WTC11 (cell line): ENCODE data around the gene ATXN2L. TPM values are rescaled to one million over a fixed set of nuclear protein-coding genes. Genes with fewer than 3 reads are reported as not detected.

Experiments
- ATAC-seq: fragments of 200-7000 bp; cut with Tn5 transposase; 2 replicates; pipeline ENCODE4 v1.10.0; 2021; ENCODE audit warnings: mild to moderate bottlenecking, moderate library complexity
- CTCF ChIA-PET: fragments of 300-600 bp; sonication (Branson Sonifier 250); formaldehyde crosslinking; loops from one replicate; lab custom pipeline; 2021; ENCODE audit warnings: antibody characterized with exemption; lab: Charles Lee
- POLR2A ChIA-PET: fragments of 350-600 bp; sonication (Branson Sonifier 250); formaldehyde crosslinking; loops from one replicate; lab custom pipeline; 2021; ENCODE audit warnings: antibody characterized with exemption; lab: Charles Lee
- DNase-seq: peaks from one replicate; pipeline ENCODE4 v3.0.0; 2021; ENCODE audit warnings: low spot score
- H3K27ac Mint-ChIP-seq: 2 replicates; pipeline ENCODE4 v1.8.0; 2021; ENCODE audit warnings: mixed read lengths
- H3K27me3 Mint-ChIP-seq: 2 replicates; pipeline ENCODE4 v1.8.0; 2021; ENCODE audit warnings: low read depth, mild to moderate bottlenecking, moderate library complexity, mixed read lengths
- H3K36me3 Mint-ChIP-seq: 2 replicates; pipeline ENCODE4 v1.8.0; 2021; ENCODE audit warnings: mixed read lengths
- H3K4me1 Mint-ChIP-seq: 2 replicates; pipeline ENCODE4 v1.8.0; 2022; ENCODE audit warnings: mixed read lengths
- H3K4me3 Mint-ChIP-seq: 2 replicates; pipeline ENCODE4 v1.8.0; 2021; ENCODE audit warnings: mild to moderate bottlenecking, moderate library complexity, mixed read lengths
- H3K9me3 Mint-ChIP-seq: 2 replicates; pipeline ENCODE4 v1.8.0; 2021; ENCODE audit warnings: mixed read lengths
- CBFB ChIP-seq: sonication (generic); formaldehyde crosslinking; IDR thresholded peaks from 2 replicates; pipeline ENCODE4 v1.8.1; 2022; ENCODE audit warnings: mild to moderate bottlenecking, low read depth, missing genetic modification reagents
- CREM ChIP-seq: sonication (generic); formaldehyde crosslinking; IDR thresholded peaks from 2 replicates; pipeline ENCODE4 v1.8.1; 2022; ENCODE audit warnings: mild to moderate bottlenecking, missing genetic modification reagents, moderate library complexity
- EMX1 ChIP-seq: fragments of 250-450 bp; sonication (Bioruptor Pico); IDR thresholded peaks from 2 replicates; pipeline ENCODE4 v1.8.0; 2021; ENCODE audit warnings: mild to moderate bottlenecking
- ESRRA ChIP-seq: sonication (generic); formaldehyde crosslinking; IDR thresholded peaks from 2 replicates; pipeline ENCODE4 v1.8.1; 2022; ENCODE audit warnings: mild to moderate bottlenecking, missing genetic modification reagents, borderline replicate concordance
- ETV6 ChIP-seq: sonication (generic); formaldehyde crosslinking; IDR thresholded peaks from 2 replicates; pipeline ENCODE4 v1.8.1; 2022; ENCODE audit warnings: mild to moderate bottlenecking, missing genetic modification reagents
- FOXK1 ChIP-seq: sonication (generic); formaldehyde crosslinking; IDR thresholded peaks from 2 replicates; pipeline ENCODE4 v1.8.0; 2022; ENCODE audit warnings: mild to moderate bottlenecking, moderate library complexity, missing genetic modification reagents
- FOXP1 ChIP-seq: sonication (generic); formaldehyde crosslinking; IDR thresholded peaks from 2 replicates; pipeline ENCODE4 v1.8.0; 2022; ENCODE audit warnings: missing genetic modification reagents, mild to moderate bottlenecking, moderate library complexity, borderline replicate concordance
- GRHL2 ChIP-seq: fragments of 250-450 bp; sonication (Bioruptor Pico); IDR thresholded peaks from 2 replicates; pipeline ENCODE4 v1.8.0; 2022; ENCODE audit warnings: mild to moderate bottlenecking, moderate library complexity; ENCODE audit not compliant: insufficient replicate concordance, severe bottlenecking
- HMGA2 ChIP-seq: fragments of 250-450 bp; sonication (Bioruptor Pico); IDR thresholded peaks from 2 replicates; pipeline ENCODE4 v1.4.0; 2021; ENCODE audit warnings: mild to moderate bottlenecking, moderate library complexity
- NFE2L1 ChIP-seq: sonication (generic); formaldehyde crosslinking; IDR thresholded peaks from 2 replicates; pipeline ENCODE4 v1.8.1; 2023; ENCODE audit warnings: missing genetic modification reagents
- NFYB ChIP-seq: sonication (generic); formaldehyde crosslinking; conservative IDR thresholded peaks from 2 replicates; pipeline ENCODE4 v1.8.0; 2022; ENCODE audit warnings: low read depth, missing genetic modification reagents
- NR3C1 ChIP-seq: sonication (generic); formaldehyde crosslinking; conservative IDR thresholded peaks from 2 replicates; pipeline ENCODE4 v1.8.1; 2023; ENCODE audit warnings: low read depth, mild to moderate bottlenecking, missing genetic modification reagents
- OVOL2 ChIP-seq: fragments of 250-450 bp; sonication (Bioruptor Pico); IDR thresholded peaks from 2 replicates; pipeline ENCODE4 v1.9.0; 2021; ENCODE audit warnings: mild to moderate bottlenecking, borderline replicate concordance
- PRRX2 ChIP-seq: fragments of 250-450 bp; sonication (Bioruptor Pico); IDR thresholded peaks from 2 replicates; pipeline ENCODE4 v1.8.0; 2021; ENCODE audit warnings: mild to moderate bottlenecking
- RORB ChIP-seq: fragments of 250-450 bp; sonication (Bioruptor Pico); IDR thresholded peaks from 2 replicates; pipeline ENCODE4 v1.9.0; 2021; ENCODE audit warnings: mild to moderate bottlenecking
- SP1 ChIP-seq: sonication (generic); formaldehyde crosslinking; conservative IDR thresholded peaks from 2 replicates; pipeline ENCODE4 v1.8.1; 2022; ENCODE audit warnings: missing genetic modification reagents
- TCF7 ChIP-seq: sonication (generic); formaldehyde crosslinking; IDR thresholded peaks from 2 replicates; pipeline ENCODE4 v1.8.0; 2022; ENCODE audit warnings: mild to moderate bottlenecking, low read depth, missing genetic modification reagents, moderate library complexity
- ZNF317 ChIP-seq: sonication (generic); formaldehyde crosslinking; IDR thresholded peaks from 2 replicates; pipeline ENCODE4 v1.8.1; 2023; ENCODE audit warnings: low read depth, mild to moderate bottlenecking, moderate library complexity, missing genetic modification reagents, borderline replicate concordance
- ZNF416 ChIP-seq: fragments of 250-450 bp; sonication (Bioruptor Pico); IDR thresholded peaks from 2 replicates; pipeline ENCODE4 v1.9.0; 2021; ENCODE audit warnings: mild to moderate bottlenecking, inconsistent platforms
- ZNF671 ChIP-seq: fragments of 250-450 bp; sonication (Bioruptor Pico); IDR thresholded peaks from 2 replicates; pipeline ENCODE4 v1.8.0; 2021; ENCODE audit warnings: mild to moderate bottlenecking
- total RNA-seq: library from RNA; stranded (reverse); gene quantifications from 3 replicates; pipeline ENCODE4 v1.2.3, GENCODE V29; 2021
- TF ChIP-seq, protein P1 (sequence below): fragments of 250-450 bp; sonication (Bioruptor Pico); conservative IDR thresholded peaks from 2 replicates; pipeline ENCODE4 v1.9.0; 2021; ENCODE audit warnings: mild to moderate bottlenecking
- TF ChIP-seq, protein P2 (sequence below): sonication (generic); formaldehyde crosslinking; IDR thresholded peaks from 2 replicates; pipeline ENCODE4 v1.8.0; 2023; ENCODE audit warnings: mild to moderate bottlenecking, missing genetic modification reagents
- TF ChIP-seq, protein P3 (sequence below): sonication (generic); formaldehyde crosslinking; IDR thresholded peaks from 2 replicates; pipeline ENCODE4 v1.8.1; 2023; ENCODE audit warnings: mild to moderate bottlenecking, missing genetic modification reagents, moderate library complexity
- TF ChIP-seq, protein P4 (sequence below): sonication (generic); formaldehyde crosslinking; IDR thresholded peaks from 2 replicates; pipeline ENCODE4 v1.8.0; 2022; ENCODE audit warnings: mild to moderate bottlenecking, missing genetic modification reagents
- TF ChIP-seq, protein P5 (sequence below): sonication (generic); formaldehyde crosslinking; IDR thresholded peaks from 2 replicates; pipeline ENCODE4 v1.8.1; 2023; ENCODE audit warnings: mild to moderate bottlenecking, moderate library complexity, missing genetic modification reagents

ATXN2L gene
- total RNA-seq, 1 experiment from 2014 or later, result 243 TPM

DNA sequence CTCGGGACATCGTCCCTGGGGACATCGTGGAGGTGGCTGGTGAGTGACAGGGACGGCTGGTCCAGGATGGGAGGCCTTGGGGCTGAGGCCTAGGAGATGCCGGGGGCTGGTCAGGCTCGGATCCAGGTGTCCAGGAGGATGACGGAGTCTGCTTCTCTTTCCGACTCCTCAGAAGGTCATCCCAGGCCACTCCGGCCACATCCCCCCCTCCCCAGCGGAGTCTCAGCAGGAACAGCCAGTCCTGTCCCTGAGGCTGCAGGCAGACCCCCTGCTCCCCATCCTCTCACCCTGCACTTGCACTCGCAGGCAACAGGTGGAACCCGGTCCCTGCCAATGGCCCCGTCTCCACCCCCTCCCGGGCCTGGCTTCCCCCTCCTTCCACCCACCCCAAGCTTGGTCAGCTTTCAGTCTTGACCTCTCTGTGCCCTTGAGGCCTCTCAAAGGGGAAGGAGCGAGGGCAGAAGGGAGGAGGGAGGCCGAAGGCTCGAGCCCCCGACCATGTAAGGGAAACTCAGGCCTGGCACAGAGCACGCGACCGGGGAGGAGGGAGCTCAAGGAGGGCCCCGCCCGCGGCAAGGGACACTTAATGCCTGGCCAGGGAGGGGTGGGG, 59.9 kb downstream of the ATXN2L start:
- peaks cover 35% of the 10 kb centered on the region for H3K4me1 Mint-ChIP-seq
- H3K4me3 Mint-ChIP-seq, result no peak overlapping the region
- TF ChIP-seq ZNF317 (CRISPR knock-in tag) (no peak), RORB (CRISPR knock-in tag) (no peak), NFE2L1 (CRISPR knock-in tag) (no peak), ESRRA (CRISPR knock-in tag) (peak; percentile 68; the same call in 1 of the 2 replicates), SP1 (no peak; the same call in 1 of the 2 replicates), EMX1 (CRISPR knock-in tag) (no peak)
- no peak overlapping the region for H3K27ac Mint-ChIP-seq
- ATAC-seq, result peak; percentile 23
- H3K36me3 Mint-ChIP-seq, result no peaks in the 10 kb centered on the region
- CTCF ChIA-PET, result interaction anchor here (0.6 to 1.8 kb wide), 9 partner anchors 9 to 95 kb away, joined by 3 to 18 read pairs (median 5); partner anchors contain the start of genes NFATC2IP and SH2B1
- peaks cover 28% of the 10 kb centered on the region for H3K27me3 Mint-ChIP-seq
- POLR2A ChIA-PET, result no interaction called here
- H3K9me3 Mint-ChIP-seq, result no peaks in the 10 kb centered on the region
- peak; percentile 63 for DNase-seq

DNA sequence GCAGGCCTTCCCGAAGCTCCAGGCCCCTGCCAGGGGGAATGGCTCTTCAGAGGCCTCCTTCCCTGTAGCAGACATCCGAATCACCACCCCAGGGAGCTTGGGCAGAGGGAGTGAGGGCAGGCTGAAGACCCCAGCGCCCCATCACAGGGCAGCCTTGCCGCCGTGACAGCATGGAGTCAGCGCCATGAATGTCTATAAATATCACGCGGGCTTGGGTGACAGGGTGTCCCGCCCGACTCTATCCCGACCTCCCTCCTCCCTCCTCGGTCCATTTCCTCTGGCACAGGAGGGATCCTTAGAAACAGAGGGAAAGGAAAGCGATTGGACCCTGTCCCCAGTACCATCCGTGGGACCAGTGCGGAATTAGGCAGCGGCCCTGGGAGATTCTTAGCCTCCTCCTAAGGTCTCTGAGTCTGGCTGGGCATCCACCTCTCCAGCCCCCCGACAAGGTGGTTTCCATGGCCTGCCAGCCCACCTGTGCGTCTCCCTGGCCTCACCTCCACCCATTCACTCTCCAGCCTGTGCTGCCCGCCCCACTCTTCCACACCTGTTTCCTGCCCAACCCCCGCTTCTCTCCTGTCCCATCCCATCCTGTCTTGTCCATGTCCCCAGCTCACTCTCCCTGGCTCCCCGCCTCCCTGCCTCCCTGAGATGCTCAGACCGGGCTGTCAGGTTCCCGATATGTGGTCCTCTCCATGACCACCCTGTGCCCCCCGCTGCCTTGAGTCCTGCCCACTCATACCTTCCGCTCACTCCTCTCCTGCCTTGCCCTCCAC, 60.6 kb downstream of the ATXN2L start:
- Mint-ChIP-seq H3K4me3 (no peak overlapping the region; the same call in 1 of the 2 replicates), H3K36me3 (no peaks in the 10 kb centered on the region), H3K4me1 (peaks cover 31% of the 10 kb centered on the region), H3K27ac (peak overlapping the region; percentile 29; the same call in 1 of the 2 replicates), H3K9me3 (no peaks in the 10 kb centered on the region), H3K27me3 (peaks cover 28% of the 10 kb centered on the region)
- ATAC-seq (no peak), DNase-seq (no peak)
- CTCF ChIA-PET, result interaction anchor here (1.0 to 1.8 kb wide), 8 partner anchors 9 to 94 kb away, joined by 3 to 18 read pairs (median 6); partner anchors contain the start of genes NFATC2IP and SH2B1
- TF ChIP-seq, protein P1, sequence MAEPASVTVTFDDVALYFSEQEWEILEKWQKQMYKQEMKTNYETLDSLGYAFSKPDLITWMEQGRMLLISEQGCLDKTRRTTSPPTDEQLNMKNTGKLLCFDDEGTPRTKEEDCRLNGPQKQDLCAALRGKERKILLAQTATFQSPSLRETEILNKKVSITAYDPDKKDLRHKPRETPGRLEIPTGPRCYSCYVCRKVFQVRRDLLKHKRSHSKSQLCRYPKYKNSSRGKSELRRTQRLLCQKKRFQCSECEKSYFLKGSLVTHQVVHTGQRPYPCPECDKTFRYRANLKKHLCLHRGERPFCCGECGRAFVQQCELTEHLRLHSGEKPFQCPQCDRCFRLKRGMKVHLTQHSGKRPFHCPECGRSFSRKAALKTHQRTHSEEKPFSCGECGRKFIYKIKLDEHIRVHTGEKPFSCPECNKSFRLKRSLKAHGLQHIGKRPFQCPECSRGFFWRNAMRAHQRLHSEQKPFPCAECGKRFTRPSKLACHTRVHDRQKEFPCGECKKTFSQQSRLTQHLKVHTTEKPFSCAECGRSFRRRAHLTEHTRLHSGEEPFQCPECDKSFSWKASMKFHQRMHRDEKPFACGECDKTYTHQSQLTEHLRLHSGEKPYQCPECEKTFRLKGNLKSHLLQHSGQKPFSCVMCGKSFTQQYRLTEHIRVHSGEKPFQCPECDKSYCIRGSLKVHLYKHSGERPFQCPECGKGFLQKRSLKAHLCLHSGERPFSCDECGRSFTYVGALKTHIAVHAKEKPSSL (CRISPR knock-in tag), result no peak
- TF ChIP-seq HMGA2 (CRISPR knock-in tag), result no peak
- TF ChIP-seq NR3C1 (CRISPR knock-in tag), result no peak
- no peak for TF ChIP-seq GRHL2 (CRISPR knock-in tag)
- TF ChIP-seq NFYB (CRISPR knock-in tag), result no peak
- no peak for TF ChIP-seq FOXP1 (CRISPR knock-in tag)
- TF ChIP-seq OVOL2 (CRISPR knock-in tag), result no peak
- TF ChIP-seq ZNF671 (CRISPR knock-in tag), result no peak
- TF ChIP-seq, protein P2, sequence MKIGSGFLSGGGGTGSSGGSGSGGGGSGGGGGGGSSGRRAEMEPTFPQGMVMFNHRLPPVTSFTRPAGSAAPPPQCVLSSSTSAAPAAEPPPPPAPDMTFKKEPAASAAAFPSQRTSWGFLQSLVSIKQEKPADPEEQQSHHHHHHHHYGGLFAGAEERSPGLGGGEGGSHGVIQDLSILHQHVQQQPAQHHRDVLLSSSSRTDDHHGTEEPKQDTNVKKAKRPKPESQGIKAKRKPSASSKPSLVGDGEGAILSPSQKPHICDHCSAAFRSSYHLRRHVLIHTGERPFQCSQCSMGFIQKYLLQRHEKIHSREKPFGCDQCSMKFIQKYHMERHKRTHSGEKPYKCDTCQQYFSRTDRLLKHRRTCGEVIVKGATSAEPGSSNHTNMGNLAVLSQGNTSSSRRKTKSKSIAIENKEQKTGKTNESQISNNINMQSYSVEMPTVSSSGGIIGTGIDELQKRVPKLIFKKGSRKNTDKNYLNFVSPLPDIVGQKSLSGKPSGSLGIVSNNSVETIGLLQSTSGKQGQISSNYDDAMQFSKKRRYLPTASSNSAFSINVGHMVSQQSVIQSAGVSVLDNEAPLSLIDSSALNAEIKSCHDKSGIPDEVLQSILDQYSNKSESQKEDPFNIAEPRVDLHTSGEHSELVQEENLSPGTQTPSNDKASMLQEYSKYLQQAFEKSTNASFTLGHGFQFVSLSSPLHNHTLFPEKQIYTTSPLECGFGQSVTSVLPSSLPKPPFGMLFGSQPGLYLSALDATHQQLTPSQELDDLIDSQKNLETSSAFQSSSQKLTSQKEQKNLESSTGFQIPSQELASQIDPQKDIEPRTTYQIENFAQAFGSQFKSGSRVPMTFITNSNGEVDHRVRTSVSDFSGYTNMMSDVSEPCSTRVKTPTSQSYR (CRISPR knock-in tag), result no peak
- no peak for TF ChIP-seq FOXK1 (CRISPR knock-in tag)
- TF ChIP-seq PRRX2 (CRISPR knock-in tag), result no peak
- TF ChIP-seq, protein P3, sequence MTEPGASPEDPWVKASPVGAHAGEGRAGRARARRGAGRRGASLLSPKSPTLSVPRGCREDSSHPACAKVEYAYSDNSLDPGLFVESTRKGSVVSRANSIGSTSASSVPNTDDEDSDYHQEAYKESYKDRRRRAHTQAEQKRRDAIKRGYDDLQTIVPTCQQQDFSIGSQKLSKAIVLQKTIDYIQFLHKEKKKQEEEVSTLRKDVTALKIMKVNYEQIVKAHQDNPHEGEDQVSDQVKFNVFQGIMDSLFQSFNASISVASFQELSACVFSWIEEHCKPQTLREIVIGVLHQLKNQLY (CRISPR knock-in tag), result no peak
- TF ChIP-seq, protein P4, sequence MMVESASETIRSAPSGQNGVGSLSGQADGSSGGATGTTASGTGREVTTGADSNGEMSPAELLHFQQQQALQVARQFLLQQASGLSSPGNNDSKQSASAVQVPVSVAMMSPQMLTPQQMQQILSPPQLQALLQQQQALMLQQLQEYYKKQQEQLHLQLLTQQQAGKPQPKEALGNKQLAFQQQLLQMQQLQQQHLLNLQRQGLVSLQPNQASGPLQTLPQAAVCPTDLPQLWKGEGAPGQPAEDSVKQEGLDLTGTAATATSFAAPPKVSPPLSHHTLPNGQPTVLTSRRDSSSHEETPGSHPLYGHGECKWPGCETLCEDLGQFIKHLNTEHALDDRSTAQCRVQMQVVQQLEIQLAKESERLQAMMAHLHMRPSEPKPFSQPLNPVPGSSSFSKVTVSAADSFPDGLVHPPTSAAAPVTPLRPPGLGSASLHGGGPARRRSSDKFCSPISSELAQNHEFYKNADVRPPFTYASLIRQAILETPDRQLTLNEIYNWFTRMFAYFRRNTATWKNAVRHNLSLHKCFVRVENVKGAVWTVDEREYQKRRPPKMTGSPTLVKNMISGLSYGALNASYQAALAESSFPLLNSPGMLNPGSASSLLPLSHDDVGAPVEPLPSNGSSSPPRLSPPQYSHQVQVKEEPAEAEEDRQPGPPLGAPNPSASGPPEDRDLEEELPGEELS (CRISPR knock-in tag), result no peak
- TF ChIP-seq TCF7 (CRISPR knock-in tag), result no peak
- no peak for TF ChIP-seq CREM (CRISPR knock-in tag)
- TF ChIP-seq ETV6 (CRISPR knock-in tag), result no peak
- TF ChIP-seq, protein P5, sequence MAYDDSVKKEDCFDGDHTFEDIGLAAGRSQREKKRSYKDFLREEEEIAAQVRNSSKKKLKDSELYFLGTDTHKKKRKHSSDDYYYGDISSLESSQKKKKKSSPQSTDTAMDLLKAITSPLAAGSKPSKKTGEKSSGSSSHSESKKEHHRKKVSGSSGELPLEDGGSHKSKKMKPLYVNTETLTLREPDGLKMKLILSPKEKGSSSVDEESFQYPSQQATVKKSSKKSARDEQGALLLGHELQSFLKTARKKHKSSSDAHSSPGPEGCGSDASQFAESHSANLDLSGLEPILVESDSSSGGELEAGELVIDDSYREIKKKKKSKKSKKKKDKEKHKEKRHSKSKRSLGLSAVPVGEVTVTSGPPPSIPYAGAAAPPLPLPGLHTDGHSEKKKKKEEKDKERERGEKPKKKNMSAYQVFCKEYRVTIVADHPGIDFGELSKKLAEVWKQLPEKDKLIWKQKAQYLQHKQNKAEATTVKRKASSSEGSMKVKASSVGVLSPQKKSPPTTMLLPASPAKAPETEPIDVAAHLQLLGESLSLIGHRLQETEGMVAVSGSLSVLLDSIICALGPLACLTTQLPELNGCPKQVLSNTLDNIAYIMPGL (CRISPR knock-in tag), result no peak
- no peak for TF ChIP-seq CBFB
- no peak for TF ChIP-seq ZNF416
- POLR2A ChIA-PET, result no interaction called here
